DMS153 treated with DMSO at 0.1 percent for 48 hours (cell line): ENCODE measurements around the gene COMMD6.

Source experiments
- DNase-seq: peaks from one replicate; lab custom pipeline; 2025; ENCODE audit not compliant: unreplicated experiment; lab: John Stamatoyannopoulos, UW

The COMMD6 gene

GRCh38 chr13:75485286-75486062, 52.2 kb downstream of the COMMD6 start:
- DNase-seq, result no peak

- no peak for DNase-seq
These were observed 54.9 kb downstream of the COMMD6 start for GRCh38 chr13:75482820-75483079.

- peak; percentile 86 for DNase-seq
These were observed 55.4 kb downstream of the COMMD6 start, which contains the start of gene TBC1D4 for GRCh38 chr13:75482070-75482819. TBC1D4 (minus strand) TSS chr13:75482169; CDS start chr13:75481767, 402 bp downstream.

GRCh38 chr13:75481176-75482069, 56.2 kb downstream of the COMMD6 start:
- no peak for DNase-seq

GRCh38 chr13:75480671-75481175, 56.9 kb downstream of the COMMD6 start:
- DNase-seq, result peak; percentile 43

GRCh38 chr13:75479102-75479740, 58.4 kb downstream of the COMMD6 start:
- no peak for DNase-seq

- DNase-seq, result no peak
These were observed 59.0 kb downstream of the COMMD6 start for GRCh38 chr13:75478659-75479058.
